Suprapubic skin (tissue), 4 donors: ENCODE data around the gene KCNN2.

Experiments used
- CTCF ChIP-seq, 2 donors: fragments of 200-600 bp in 1 of 2; fragments of 450-650 bp in 1 of 2; sonication (generic) in 1 of 2; IDR thresholded peaks; one replicate each; pipeline ENCODE4 v1.5.1; 2016 to 2019; ENCODE audit warnings: antibody characterized with exemption in 2 of 2, mild to moderate bottlenecking in 1 of 2, moderate library complexity in 1 of 2
- POLR2A ChIP-seq, 2 donors: fragments of 450-650 bp; IDR thresholded peaks; one replicate each; pipeline ENCODE4 v1.6.1; 2017; ENCODE audit warnings: antibody characterized with exemption in 2 of 2, mild to moderate bottlenecking in 2 of 2, moderate library complexity in 2 of 2
- POLR2AphosphoS5 ChIP-seq, 3 donors: sonication (generic); formaldehyde crosslinking; IDR thresholded peaks; one replicate each; pipeline ENCODE4 v1.6.1; 2017; ENCODE audit warnings: antibody characterized with exemption in 3 of 3

- TF ChIP-seq POLR2AphosphoS5 (IDR thresholded peaks at IDR 0.05) (no peak), CTCF (IDR thresholded peaks at IDR 0.05) (no peak), POLR2A (IDR thresholded peaks at IDR 0.05) (no peak)
Observed at GRCh38 chr5:114330916-114331531, 30.8 kb upstream of the KCNN2 start.
